Right forelimb (tissue), 1 donor: ENCODE results near the gene RBM28.
"Not testable (repeated sequence)": the region's sequence is repeated elsewhere in the genome, so short reads cannot be mapped to it uniquely, and the experiment has no call there.

ENCODE experiments used
- DNase-seq: peaks from one replicate; pipeline ENCODE4 v3.0.0-alpha.2; 2018

The RBM28 gene

DNA sequence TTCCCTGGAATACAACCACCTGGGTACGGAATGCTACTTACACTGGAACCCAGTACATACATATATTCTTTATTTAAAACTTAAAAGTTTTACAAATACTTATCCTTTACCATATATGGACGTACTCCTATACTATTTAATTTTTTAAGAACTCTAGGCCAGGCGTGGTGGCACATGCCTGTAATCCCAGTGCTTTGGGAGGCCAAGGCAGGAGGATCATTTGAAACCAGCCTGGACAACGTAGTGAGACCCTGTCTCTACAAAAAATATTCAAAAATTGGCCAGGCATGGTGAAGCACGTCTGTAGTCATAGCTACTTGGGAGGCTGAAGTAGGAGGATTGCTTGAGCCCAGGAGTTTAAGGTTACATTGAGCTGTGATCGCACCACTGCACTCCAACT is 2.0 kb downstream of the RBM28 start:
- DNase-seq = no peak

- no peak for DNase-seq
Measured at GRCh38 chr7:128335730-128336129, 8.0 kb downstream of the RBM28 start.

GRCh38 chr7:128324368-128324680 is 19.4 kb downstream of the RBM28 start:
- no peak for DNase-seq

DNA sequence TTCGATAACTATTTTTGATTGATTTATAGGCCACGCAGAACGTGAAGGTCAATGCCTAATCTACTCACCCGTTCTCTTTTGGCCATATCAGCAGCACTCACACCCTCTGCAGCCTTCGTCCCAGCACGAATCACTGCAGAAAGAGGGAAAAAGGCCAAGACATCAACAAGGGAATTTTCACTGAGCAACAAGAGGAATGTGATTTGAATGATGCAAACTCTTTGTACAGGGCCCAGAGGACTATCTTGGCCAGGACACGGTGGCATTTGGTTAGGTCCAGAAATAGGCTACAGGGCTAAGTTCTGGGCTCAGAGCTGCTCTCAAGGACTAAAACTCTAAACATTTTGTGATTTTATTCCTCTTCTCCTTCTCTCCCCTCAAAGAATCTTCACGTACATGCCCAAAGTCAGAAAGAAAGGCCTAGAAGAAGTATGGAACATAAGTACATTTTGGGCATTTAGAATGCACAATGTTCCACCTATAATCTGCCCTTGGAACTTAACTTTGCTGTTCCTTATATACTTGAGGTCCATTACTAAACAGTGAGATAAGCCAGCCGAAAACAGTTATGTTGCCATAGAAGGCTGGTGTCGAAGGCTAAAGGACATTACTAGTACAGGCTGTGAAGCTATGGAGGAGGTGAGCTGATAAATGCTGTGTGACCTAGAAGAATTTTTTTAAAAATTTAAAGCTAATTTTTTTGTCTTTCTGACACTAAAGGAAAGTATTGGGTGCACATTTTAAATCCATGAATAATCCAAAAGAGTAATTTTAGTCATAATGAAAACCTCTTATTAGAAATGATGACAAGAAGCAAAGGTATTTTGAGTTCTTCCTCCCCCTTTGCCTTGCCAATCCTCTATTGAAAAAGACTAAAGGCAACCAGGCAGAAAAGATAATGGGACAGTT is 20.0 kb downstream of the RBM28 start:
- DNase-seq = no peak

GRCh38 chr7:128323040-128323439 is 20.7 kb downstream of the RBM28 start:
- DNase-seq = no peak

DNA sequence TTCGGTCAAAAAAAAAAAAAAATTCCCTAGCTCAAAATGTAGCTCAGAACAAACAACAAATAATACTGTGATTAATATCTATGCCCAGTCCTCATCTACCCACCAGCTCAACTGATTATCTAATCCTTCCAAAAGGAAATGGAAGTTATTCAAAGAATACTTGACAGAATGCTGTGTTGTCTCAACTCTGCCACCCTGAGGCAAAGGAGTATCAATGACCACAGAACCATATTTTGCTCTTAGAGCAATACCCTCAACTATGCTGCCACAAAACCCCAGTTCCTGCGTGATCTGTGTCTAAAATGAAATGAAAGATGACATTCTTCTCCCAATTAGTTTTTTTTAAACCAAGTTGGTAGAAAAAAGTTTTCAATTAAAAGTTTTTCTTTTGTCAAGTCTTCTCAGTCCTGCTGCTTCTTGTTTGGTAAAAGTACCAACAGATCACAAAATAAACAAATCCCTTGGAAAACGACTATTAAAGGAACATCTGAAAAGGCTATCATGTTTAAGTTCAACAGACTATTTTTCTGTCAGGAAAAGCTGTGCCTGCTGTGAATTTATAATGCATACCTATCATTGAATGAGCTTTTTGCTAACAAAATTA is 21.6 kb downstream of the RBM28 start:
- DNase-seq = no peak

GRCh38 chr7:128321044-128321422 is 22.7 kb downstream of the RBM28 start:
- no peak for DNase-seq

DNA sequence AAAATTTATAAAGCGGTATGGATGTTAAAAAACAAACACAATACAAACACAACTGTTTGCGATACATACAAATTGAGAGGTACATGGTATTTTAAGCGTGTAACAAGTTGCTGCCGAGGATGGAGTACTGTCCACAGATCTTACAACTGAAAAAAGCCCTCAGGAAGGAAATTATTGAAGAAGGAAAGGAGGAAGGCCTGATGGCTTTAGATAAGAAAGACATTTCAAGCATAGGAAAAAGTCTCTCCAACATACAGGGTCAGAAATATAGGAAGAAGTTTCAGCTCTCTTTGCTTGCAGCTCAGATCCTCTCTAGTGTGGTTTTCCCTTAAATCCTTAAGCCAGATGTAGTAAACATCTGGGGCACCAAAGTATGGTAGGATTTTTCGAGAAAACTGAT is 25.0 kb downstream of the RBM28 start:
- DNase-seq = no peak

GRCh38 chr7:128311013-128311412 is 32.7 kb downstream of the RBM28 start:
- DNase-seq = no peak

GRCh38 chr7:128310499-128310898 is 33.2 kb downstream of the RBM28 start:
- DNase-seq = no peak

DNA sequence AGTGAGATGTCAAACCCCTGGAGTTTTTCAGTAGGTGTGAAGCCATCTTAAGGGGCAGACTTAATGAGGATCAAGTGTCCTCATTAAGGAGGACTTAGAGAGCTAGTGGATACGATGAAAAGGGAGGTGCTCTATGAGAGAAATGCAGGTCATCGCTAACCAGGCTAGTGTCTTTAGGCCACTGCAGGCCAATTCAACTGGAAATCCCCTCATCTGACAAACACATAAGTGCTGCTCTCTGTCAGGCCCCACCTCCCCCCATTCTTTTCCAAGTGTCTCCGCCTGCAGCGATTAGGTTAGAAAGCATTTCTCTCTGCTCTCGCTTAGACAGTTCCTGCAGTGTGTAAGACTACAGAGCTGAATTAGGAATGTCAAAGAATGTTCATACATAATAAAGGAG is 33.7 kb downstream of the RBM28 start:
- DNase-seq = no peak

GRCh38 chr7:128309124-128309523 is 34.6 kb downstream of the RBM28 start:
- DNase-seq = no peak

DNA sequence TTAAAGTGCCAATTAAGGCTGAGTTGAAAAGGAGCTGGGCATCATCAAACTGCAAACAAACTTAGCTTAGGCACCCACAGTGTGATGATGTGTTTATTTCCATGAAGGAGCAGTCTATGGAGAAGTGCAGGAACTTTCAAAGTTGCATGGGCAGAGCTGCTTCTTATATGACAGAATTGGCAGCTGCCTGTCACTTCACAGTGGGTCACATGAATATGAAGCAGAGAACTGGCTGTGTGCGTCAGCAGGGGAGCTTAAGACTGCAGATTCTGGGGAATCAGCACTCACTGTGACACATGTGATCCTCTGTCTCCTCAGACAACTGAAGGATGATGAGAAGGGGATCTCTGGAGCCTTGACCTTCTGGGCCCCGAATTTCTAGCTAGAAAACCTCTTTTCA is 36.6 kb downstream of the RBM28 start:
- no peak for DNase-seq

DNA sequence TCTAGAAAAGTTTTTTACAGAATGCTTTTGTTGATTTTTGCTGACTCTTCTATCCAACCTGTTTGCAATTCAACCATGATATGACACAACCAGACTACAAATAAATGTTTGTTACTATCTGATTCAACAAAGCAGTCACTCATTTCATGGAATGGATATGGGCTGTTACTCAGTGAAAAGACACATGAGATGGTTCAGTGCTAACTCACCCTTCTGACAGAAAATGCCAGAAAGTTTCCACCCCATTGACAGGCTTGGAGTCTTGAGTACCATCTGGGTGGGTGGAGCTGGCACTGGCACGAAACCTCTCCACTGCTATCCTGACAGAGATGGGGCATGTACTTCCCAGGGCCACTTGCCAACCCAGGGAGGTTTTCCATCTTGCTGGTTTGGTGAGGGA is 39.5 kb downstream of the RBM28 start:
- DNase-seq = no peak

GRCh38 chr7:128303643-128304042 is 40.1 kb downstream of the RBM28 start:
- DNase-seq = no peak

GRCh38 chr7:128303133-128303532 is 40.6 kb downstream of the RBM28 start:
- no peak for DNase-seq

- no peak for DNase-seq
Measured at GRCh38 chr7:128302139-128302538, 41.6 kb downstream of the RBM28 start.

- no peak for DNase-seq
Measured at GRCh38 chr7:128299109-128299607, 44.5 kb downstream of the RBM28 start.

DNA sequence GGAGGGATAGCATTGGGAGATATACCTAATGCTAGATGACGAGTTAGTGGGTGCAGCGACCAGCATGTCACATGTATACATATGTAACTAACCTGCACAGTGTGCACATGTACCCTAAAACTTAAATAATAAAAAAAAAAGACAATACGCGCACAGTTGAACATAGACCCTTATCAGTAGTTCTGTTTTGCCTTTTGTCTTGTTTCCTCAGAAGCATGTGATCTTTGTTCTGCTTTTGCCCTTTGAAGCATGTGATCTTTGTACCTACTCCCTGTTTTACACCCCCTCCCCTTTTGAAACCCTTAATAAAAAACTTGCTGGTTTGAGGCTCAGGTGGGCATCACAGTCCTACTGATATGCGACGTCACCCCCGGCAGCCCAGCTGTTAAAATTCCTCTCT is 45.7 kb downstream of the RBM28 start:
- DNase-seq = not testable (repeated sequence)

GRCh38 chr7:128287556-128287955 is 56.2 kb downstream of the RBM28 start:
- no peak for DNase-seq

- no peak for DNase-seq
Measured at GRCh38 chr7:128284102-128284501, 59.6 kb downstream of the RBM28 start.

- no peak for DNase-seq
Measured at GRCh38 chr7:128281605-128282380, 61.9 kb downstream of the RBM28 start.

DNA sequence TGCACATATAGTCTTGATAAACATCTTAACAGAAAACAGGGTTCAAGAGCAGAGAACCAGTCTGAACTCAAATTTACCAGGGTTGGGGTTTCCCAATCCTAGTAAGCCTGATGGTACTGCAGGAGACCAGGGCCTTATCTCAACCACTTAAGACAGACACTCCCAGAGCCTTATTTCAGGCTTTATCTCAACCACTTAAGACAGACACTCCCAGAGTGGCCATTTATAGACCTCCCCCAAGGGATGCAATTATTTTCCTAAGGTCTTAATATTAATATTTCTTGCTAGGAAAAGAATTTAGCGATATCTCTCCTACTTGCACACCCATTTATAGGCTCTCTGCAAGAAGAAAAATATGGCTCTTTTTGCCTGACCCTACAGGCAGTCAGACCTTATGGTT is 63.3 kb downstream of the RBM28 start:
- DNase-seq = not testable (repeated sequence)
